Activated CD4-positive, CD25-positive, alpha-beta regulatory T cell (primary cell): ENCODE measurements around the gene TBX21.
"Not testable (repeated sequence)": the region's sequence is repeated elsewhere in the genome, so short reads cannot be mapped to it uniquely, and the experiment has no call there.

ENCODE experiments used
- DNase-seq, 4 experiments: peaks; one replicate each; lab custom pipeline; 2025; lab: John Stamatoyannopoulos, UW

TBX21 gene

DNA sequence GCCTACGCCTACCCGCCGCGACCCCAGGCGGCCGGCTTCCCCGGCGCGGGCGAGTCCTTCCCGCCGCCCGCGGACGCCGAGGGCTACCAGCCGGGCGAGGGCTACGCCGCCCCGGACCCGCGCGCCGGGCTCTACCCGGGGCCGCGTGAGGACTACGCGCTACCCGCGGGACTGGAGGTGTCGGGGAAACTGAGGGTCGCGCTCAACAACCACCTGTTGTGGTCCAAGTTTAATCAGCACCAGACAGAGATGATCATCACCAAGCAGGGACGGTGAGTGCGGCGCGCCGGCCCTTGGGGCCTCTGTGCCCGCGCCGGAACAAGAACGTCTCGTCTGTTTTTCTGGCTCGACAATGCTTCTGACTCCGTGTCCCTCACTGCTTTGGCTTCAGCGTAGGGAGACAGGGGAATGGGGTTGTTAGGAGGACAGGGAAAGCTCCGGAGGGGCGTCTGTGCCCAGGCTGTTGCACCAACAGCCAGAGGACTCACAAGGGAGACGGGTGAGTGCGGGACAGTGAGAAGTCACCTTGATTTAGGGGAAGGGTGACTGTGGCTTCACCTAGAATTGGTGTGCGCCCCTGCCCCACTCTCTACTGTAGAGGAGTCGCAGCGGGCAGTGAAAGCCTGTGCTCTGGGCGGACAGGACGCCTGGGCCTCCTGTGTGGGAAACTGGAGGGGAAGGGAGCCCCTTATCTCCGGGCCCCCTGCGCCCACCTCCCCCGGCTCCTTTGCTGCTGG is 806 bp downstream of the TBX21 start:
- no peak for DNase-seq

DNA sequence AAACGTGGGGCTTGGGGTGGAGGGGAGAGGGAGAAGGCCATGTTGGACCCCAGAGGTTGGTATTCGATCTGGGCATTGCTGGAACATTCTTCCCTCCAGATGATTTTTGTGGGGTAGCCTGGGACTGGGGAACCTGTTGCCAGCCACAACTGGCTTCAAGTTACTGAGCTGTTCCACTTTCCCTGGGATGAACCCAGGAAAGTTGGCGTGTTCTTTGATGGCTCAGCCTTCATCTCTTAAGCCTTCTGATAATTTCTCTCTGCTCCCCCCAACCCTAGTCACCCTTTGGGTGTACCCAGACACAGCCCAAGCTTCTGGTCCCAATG is 2.1 kb downstream of the TBX21 start:
- no peak for DNase-seq

DNA sequence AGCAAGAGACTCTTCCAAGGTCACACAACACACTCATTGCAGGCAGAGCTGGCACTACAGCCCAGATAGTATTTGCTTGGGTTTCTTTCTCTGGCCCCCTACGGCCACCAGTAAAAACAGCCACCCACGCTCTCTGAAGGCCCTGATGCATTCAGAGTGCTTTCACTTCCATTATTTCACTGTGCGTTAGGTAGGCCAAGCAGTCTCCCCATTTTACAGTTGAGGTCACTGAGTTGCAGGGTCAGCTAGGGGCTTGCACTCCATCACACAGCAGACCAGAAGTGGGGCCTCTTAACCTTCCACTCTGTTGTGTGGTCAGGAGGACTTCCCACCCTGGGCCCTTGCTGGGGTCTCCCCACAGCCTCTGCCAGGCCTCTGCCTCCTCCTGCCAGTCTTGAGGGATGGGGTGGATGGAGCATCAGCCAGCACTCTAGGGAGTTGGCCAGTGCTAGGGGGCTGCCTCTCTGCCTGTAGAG is 2.5 kb downstream of the TBX21 start:
- DNase-seq = no peak

DNA sequence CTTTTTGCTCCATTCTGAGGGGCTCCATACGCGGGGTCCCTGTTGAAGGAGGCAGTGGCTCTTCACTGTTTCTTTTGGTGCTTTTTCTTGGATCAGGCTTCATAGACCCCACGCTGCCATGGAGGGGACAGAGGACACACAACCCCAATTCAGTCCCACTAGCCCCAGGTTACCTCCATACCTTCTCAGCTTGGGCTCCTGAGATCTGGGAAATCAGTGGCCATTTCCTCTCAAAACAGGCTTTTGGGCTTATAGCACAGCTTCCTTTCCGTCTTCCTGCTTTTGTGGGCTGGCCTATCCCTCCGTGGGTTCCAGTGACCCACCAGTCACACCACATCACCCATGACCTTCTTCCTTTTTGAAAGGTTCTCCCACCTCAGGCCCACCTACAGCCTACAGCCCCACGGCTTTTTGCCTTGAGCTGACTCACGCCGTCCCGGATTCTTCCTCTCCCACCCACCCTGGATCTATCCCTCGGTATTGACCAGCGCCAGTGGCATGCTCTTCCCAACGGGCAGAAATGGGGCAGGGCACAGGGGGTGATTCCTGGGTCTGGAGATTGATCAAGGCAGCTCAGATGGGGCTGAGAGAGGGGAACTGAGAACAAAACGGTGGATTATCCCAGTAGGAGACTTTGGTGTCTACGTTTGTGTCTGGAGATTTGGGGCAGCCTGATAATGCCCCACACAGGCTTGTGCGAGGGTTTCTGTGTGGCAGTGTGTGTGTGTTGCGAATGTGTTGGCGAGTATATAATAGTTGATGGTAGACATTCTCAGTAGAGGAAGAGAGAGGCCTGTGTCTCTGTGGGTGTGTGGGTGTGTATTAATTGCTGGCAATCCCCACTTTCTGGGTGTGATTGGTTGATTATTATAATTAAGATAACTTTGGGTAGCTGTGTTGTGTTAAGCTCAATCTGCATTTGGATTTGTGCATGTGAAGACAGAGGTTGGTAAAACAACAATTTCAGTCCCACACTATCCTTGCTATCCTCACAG is 3.8 kb downstream of the TBX21 start:
- no peak for DNase-seq

DNA sequence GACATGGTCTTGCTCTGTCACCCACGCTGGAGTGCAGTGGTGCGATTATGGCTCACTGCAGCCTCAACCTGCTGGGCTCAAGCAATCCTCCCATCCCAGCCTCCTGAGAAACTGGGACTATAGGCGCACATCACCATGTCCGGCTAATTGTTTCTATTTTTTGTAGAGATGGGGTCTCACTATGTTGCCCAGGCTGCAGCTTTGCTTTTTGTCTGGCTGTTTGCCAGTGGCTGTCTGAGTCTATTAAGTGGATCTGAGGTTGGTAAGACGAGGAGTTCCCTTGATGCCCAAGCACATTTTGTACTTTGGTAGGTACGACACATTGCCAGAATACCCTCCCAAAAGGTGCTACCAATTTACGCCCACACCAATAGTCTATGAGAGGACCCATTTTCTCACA is 5.1 kb downstream of the TBX21 start:
- no peak for DNase-seq

DNA sequence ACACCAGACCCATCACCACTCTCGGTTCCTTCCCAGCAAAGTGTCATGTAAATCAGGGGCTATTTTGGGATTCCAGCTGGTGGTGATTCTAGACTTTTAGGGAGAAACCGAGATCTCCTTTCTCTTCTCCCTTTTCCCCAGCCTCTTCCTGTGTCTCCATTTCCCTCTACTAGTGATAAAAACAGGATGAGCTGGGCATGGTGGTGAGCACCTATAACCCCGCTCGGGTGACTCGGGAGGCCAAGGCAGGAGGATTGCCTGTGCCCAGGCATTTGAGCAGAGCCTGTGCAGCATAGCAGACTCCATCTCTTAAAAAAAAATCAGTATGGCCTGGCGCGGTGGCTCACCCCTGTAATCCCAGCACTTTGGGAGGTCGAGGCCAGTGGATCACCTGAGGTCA is 6.1 kb downstream of the TBX21 start:
- DNase-seq = no peak

DNA sequence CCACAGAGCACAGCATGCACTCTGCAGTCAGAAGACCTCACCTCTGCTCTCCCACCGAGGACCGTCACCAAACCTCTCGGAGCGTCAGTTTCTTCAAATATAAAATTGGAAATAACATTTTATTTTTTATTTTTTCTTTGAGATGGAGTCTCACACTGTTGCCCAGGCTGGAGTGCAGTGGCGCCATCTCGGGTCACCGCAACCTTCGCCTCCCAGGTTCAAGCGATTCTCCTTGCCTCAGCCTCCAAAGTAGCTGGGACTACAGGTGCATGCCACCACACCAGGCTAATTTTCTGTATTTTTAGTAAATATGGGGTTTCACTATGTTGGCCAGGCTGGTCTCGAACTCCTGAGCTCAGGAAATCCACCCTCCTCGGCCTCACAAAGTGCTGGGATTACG is 6.9 kb downstream of the TBX21 start:
- not testable (repeated sequence) for DNase-seq

DNA sequence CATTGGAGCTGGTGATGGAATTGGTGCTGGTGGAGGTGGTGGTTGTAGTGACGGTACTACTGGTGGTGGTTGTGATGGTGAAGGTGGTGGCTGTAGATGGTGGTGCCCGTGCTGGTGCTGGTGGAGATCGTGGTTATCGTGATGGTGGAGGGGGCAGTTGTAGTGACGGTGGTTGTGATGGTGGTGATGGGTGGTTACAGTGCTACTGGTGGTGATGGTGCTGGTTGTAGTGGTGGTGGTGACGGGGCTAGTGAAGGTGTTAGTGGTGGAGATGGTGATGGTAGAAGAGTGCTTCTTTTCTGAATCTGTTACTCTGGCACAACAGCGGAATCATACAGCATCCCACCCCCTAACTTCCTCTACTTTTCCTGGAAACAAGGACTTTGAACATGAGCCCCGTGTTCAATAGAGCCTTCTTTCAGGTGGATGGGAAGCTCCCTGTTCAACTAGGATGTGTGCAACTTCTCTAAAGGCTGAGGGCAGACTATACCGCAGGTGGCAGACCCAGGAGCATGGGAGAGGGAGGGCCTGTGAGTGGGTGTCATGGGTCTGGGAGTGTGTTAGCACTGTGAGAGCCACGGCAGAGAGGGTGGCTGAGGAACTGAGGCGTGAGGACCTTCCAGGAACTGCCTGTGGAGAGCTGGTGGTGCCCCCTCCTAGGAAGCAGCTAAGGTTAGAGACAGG is 8.2 kb downstream of the TBX21 start:
- no peak for DNase-seq

DNA sequence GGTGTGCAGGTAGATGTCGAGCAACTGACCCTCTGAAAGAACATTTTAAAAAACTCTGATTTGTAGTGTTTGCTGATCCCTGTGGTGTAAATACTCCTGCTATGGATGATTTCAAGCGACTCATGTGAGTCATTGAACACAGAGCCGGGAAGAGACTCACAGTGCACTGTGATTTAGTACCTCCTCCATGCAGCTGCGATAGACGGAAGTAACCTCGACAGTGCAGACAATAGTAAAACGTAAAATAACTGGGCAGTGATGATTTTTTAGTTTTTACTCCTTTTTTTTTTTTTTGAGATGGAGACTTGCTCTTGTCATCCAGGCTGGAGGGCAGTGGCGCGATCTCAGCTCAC is 8.7 kb downstream of the TBX21 start:
- no peak for DNase-seq

DNA sequence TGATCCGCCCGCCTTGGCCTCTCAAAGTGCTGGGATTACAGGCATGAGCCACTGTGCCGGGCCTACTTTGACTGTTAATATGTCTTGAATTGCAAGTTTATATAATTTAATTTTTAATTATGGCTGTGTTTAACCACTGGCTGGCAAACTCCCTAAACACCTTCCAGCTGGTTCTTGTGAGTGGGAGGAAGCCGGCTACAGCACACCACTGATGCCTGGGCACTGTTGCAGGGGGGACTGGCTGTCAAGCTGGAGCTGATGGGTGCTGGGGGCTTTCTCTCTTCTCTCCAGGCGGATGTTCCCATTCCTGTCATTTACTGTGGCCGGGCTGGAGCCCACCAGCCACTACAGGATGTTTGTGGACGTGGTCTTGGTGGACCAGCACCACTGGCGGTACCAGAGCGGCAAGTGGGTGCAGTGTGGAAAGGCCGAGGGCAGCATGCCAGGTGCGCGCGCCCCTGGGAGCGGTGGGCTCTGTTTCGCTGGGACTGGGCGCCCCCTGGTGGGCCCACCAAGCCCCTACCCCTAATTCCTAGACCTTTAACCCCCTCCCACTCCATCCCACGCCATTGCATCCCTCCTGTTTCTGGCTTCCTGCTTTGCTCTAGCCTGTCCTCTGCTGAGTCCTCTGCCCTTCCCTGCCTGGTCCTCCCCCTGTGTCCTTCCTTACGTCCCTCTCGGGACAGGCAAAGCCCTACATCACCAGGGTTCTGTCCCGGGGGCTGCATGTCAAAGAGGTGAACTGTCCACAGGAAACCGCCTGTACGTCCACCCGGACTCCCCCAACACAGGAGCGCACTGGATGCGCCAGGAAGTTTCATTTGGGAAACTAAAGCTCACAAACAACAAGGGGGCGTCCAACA is 9.5 kb downstream of the TBX21 start:
- DNase-seq = peak in 1 of 4 experiments; percentile 22

DNA sequence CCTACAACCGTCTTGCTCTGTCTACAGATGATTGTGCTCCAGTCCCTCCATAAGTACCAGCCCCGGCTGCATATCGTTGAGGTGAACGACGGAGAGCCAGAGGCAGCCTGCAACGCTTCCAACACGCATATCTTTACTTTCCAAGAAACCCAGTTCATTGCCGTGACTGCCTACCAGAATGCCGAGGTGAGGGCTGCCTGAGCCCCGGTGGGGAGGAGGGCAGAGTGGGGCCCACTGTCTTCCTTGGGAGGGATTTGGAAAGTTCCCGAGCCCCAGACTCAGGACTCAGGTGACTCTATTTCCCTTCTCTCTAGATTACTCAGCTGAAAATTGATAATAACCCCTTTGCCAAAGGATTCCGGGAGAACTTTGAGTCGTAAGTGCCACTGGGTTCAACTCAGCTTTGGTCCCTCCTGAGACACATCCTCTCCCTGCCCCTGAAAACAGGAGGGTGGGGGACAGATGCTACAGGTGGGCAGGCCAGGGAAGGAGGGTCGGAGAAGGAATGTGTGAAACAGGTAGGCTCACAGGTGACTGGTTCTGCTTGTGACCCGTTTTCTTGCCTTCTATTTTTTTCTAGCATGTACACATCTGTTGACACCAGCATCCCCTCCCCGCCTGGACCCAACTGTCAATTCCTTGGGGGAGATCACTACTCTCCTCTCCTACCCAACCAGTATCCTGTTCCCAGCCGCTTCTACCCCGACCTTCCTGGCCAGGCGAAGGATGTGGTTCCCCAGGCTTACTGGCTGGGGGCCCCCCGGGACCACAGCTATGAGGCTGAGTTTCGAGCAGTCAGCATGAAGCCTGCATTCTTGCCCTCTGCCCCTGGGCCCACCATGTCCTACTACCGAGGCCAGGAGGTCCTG is 11.4 kb downstream of the TBX21 start:
- no peak for DNase-seq

DNA sequence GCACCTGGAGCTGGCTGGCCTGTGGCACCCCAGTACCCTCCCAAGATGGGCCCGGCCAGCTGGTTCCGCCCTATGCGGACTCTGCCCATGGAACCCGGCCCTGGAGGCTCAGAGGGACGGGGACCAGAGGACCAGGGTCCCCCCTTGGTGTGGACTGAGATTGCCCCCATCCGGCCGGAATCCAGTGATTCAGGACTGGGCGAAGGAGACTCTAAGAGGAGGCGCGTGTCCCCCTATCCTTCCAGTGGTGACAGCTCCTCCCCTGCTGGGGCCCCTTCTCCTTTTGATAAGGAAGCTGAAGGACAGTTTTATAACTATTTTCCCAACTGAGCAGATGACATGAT is 12.0 kb downstream of the TBX21 start:
- DNase-seq = no peak

DNA sequence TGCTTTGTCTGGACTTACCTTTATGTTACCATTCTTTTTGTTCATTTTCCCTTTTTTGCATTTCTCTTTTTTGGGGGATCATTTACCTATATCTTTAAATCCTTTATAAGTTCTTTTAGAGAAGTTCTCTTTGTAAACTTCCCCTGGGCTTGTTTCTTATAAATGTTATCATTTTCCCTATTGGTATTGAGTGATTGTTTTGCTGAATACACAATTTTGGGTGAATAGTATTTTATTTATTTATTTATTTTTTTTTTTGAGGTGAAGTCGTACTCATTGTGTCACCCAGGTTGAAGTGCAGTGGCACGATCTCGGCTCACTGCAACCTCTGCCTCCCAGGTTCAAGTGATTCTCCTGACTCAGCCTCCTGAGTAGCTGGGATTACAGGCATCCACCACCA is 18.4 kb downstream of the TBX21 start:
- no peak for DNase-seq

DNA sequence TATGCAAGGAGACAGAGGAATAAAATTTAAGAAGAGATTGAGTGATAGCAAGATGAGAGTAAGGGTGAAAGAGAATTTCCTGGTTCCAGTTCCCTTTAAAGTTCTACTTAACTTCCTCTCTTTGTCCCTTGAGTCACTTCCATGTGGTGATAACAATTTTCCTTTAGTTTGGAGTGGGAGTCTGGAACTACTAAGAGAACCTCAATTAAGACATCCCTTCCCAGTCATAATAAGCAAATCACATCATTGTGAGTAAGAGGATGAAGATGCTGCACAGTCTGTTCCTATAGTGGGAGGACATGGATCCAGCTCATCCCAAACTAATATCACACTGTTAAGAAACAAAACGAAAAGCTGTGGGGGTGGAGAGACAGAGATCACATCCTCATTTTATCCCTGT is 24.4 kb downstream of the TBX21 start:
- no peak for DNase-seq

DNA sequence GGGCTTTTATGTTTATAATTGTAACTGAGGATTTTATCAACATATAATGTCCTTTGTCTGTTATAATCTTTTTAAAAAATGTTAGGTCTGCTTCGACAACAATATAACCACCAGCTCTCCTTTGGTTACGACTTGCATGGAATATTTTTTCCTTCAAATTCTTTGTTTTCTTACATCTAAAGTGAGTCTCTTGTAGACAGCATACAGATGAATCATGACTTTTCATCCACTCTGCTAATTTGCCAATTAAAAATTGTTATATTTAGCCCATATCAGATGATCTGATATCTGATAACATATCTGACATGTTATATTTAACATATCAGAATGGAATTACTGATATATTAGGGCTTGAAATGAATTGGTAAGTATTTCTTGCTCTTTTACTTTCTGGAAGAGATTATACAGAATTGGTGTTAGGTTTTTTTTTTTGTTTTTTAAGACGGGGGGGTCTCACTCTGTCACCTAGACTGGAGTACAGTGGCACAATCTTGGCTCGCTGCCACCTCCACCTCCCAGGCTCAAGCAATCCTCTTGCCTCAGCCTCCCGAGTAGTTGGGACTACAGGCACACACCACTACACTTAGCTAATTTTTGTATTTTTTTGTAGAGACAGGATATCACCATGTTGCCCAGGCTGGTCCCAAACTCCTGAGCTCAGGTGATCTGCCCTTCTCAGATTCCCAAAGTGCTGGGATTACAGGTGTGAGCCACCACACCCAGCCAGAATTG is 27.5 kb downstream of the TBX21 start:
- no peak for DNase-seq

DNA sequence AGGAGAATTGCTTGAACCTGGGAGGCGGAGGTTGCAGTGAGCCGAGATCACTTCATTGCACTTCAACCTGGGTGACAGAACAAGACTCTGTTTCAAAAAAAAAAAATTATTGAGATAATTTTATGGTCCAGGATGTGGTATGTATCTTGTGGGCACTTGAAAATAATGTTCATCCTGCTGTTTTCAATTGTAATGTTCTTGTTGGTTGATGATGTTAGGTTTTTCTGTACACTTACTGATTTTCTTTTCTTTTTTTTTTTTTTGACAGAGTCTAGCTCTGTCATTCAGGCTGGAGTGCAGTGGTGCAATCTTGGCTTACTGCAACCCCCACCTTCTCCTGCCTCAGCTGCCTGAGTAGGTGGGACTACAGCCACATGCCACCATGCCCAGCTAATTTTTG is 29.7 kb downstream of the TBX21 start:
- DNase-seq = no peak

DNA sequence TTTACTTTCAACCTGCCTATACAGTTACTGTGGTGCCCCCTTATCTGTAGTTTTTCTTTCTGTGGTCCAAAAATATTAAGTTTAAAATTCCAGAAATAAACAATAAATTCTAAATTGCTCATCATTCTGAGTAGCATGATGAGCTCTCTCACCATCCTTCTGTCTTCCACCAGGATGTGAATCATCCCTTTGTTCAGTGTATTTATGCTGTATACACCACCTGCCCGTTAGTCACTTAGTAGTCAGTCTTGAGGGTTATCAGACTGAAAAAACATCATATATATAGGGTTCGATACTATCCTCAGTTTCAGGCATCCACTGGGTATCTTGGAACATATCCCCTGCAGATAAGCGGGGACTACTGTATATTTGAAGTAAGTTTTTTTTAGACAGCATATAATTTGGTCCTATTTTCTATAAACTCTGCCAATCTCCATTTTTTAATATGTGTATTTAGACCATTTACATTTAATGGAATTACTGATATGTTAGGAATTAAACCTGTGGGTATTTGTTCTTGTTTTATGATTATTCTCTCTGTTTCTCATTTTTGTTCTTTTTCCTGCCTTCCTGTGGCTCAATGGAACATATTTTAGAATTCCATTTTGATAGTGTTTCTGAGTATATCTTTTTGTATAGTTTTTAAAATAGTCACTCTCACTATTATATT is 31.0 kb downstream of the TBX21 start:
- DNase-seq = no peak

DNA sequence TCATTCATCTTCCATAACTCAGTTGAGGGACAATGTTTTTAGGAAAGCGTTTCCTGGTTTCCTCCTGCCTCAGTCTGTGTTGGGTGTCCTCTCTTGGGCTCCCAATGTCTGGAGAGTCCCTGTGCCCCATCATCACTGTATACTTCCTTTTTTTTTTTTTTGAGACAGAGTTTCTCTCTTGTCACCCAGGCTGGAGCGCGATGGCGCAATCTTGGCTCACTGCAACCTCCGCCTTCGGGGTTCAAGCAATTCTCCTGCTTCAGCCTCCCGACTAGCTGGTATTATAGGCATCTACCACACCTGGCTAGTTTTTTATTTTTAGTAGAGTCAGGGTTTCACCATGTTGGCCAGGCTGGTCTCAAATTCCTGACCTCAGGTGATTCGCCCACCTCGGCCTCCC is 40.6 kb downstream of the TBX21 start:
- not testable (repeated sequence) for DNase-seq

DNA sequence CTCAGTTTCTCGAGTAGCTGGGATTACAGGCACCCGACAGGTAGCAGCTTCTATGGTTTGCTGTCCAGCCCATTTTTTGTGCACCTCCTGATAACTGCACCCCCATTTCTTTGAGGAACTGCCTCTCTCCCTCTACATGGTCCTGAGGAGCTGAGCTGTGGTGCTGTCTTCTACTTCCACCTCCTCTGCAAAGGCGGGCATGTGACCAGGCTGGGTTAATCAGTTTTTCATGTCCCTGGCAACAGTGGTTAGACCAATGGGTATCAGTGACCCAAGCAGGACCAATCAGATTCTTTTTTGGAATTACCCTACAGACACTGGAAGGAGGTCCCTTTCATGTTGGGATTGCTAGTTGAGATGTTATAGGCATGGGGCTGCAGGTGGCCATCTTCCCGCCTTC is 41.3 kb downstream of the TBX21 start:
- DNase-seq = no peak
